Measurements from ENCODE around the gene DHX16. TPM values are rescaled to one million over a fixed set of nuclear protein-coding genes. Genes with fewer than 3 reads are reported as not detected.
A peak's percentile ranks its signal among the peaks of the same experiment; 100 is the strongest.

The DHX16 gene
- total and polyA plus RNA-seq, 4 donors: 12.8 to 34.0 (median 23.7) TPM

- Histone ChIP-seq H3K27me3 (ENCODE audit: control insufficient read depth in 1 of 2, insufficient read depth in 2 of 2, low read length in 1 of 2) (no peaks in the 10 kb centered on the region), H3K4me1 (ENCODE audit: control insufficient read depth in 1 of 2, insufficient read depth in 2 of 2, low read length in 2 of 2) (no peaks in the 10 kb centered on the region), H3K27ac (ENCODE audit: low read depth in 1 of 2, low read length in 2 of 2) (peak overlapping the region; percentile 37 to 84), H3K9me3 (ENCODE audit: control insufficient read depth, low read length) (no peaks in the 10 kb centered on the region), H3K36me3 (ENCODE audit: control insufficient read depth in 1 of 2, insufficient read depth in 2 of 2, low read length in 1 of 2) (peaks cover 0 to 3% of the 10 kb centered on the region in 2 donors), H3K4me3 (ENCODE audit: low read length in 2 of 2) (peak overlapping the region; percentile 31 to 82)
- ATAC-seq (ENCODE audit: low FRiP score) (no peak), DNase-seq (peak; percentile 79 to 90)
- WGBS, 2 donors: 4 to 5% methylated on average over 18 to 21 of the region's 21 CpGs
- intact Hi-C loops (cut with DNase I): loop anchor here in 1 of 2 donors (5.0 kb wide), 1 partner anchor 198 kb away; the partner anchor contains the start of gene DDR1
These were observed 11.8 kb upstream of the DHX16 start for GRCh38 chr6:30684386-30685156.

- DNase-seq (no peak), ATAC-seq (ENCODE audit: low FRiP score) (no peak)
- peak overlapping the region; percentile 31 to 82 for H3K4me3 ChIP-seq (ENCODE audit: low read length in 2 of 2)
- peak overlapping the region; percentile 37 to 84 for H3K27ac ChIP-seq (ENCODE audit: low read depth in 1 of 2, low read length in 2 of 2)
- intact Hi-C loops (cut with DNase I): loop anchor here in 1 of 2 donors (5.0 kb wide), 1 partner anchor 198 kb away; the partner anchor contains the start of gene DDR1
- peaks cover 0 to 2% of the 10 kb centered on the region in 2 donors for H3K4me1 ChIP-seq (ENCODE audit: control insufficient read depth in 1 of 2, insufficient read depth in 2 of 2, low read length in 2 of 2)
- 0 to 1% methylated on average over 2 of the region's 2 CpGs for WGBS, 2 donors
- H3K36me3 ChIP-seq (ENCODE audit: control insufficient read depth in 1 of 2, insufficient read depth in 2 of 2, low read length in 1 of 2): peaks cover 0 to 3% of the 10 kb centered on the region in 2 donors
- no peaks in the 10 kb centered on the region for H3K27me3 ChIP-seq (ENCODE audit: control insufficient read depth in 1 of 2, insufficient read depth in 2 of 2, low read length in 1 of 2)
- H3K9me3 ChIP-seq (ENCODE audit: control insufficient read depth, low read length): no peaks in the 10 kb centered on the region
These were observed 11.2 kb upstream of the DHX16 start for GRCh38 chr6:30683980-30684338.

GRCh38 chr6:30683183-30683979, 10.6 kb upstream of the DHX16 start:
- peaks cover 1 to 3% of the 10 kb centered on the region in 2 donors for H3K36me3 ChIP-seq (ENCODE audit: control insufficient read depth in 1 of 2, insufficient read depth in 2 of 2, low read length in 1 of 2)

GRCh38 chr6:30682143-30683117, 9.6 kb upstream of the DHX16 start:
- 1 to 2% methylated on average over 11 of the region's 11 CpGs for WGBS, 2 donors
- Histone ChIP-seq H3K27ac (ENCODE audit: low read depth in 1 of 2, low read length in 2 of 2) (peak overlapping the region; percentile 84 to 96), H3K4me1 (ENCODE audit: control insufficient read depth in 1 of 2, insufficient read depth in 2 of 2, low read length in 2 of 2) (peaks cover 0 to 2% of the 10 kb centered on the region in 2 donors), H3K36me3 (ENCODE audit: control insufficient read depth in 1 of 2, insufficient read depth in 2 of 2, low read length in 1 of 2) (peaks cover 1 to 3% of the 10 kb centered on the region in 2 donors), H3K9me3 (ENCODE audit: control insufficient read depth, low read length) (no peaks in the 10 kb centered on the region), H3K27me3 (ENCODE audit: control insufficient read depth in 1 of 2, insufficient read depth in 2 of 2, low read length in 1 of 2) (no peaks in the 10 kb centered on the region), H3K4me3 (ENCODE audit: low read length in 2 of 2) (peak overlapping the region; percentile 31 to 82)
- intact Hi-C loops (cut with DNase I): loop anchor here in 1 of 2 donors (1.0 to 5.0 kb wide), 3 partner anchors 35 to 200 kb away; partner anchors contain the start of genes DDR1 and MDC1
- DNase-seq (peak; percentile 92 to 94), ATAC-seq (ENCODE audit: low FRiP score) (peak; percentile 74)

More at GRCh38 chr6:30683183-30683979, 10.6 kb upstream of the DHX16 start:
- no peaks in the 10 kb centered on the region for H3K9me3 ChIP-seq (ENCODE audit: control insufficient read depth, low read length)
- H3K4me1 ChIP-seq (ENCODE audit: control insufficient read depth in 1 of 2, insufficient read depth in 2 of 2, low read length in 2 of 2): peaks cover 0 to 2% of the 10 kb centered on the region in 2 donors
- 2 to 4% methylated on average over 7 of the region's 7 CpGs for WGBS, 2 donors
- peak overlapping the region; percentile 31 to 82 for H3K4me3 ChIP-seq (ENCODE audit: low read length in 2 of 2)
- H3K27ac ChIP-seq (ENCODE audit: low read depth in 1 of 2, low read length in 2 of 2): peak overlapping the region; percentile 84 to 96
- no peaks in the 10 kb centered on the region for H3K27me3 ChIP-seq (ENCODE audit: control insufficient read depth in 1 of 2, insufficient read depth in 2 of 2, low read length in 1 of 2)
- ATAC-seq (ENCODE audit: low FRiP score): no peak
- intact Hi-C loops (cut with DNase I): loop anchor here in 1 of 2 donors (5.0 kb wide), 1 partner anchor 199 kb away; the partner anchor contains the start of gene DDR1
- DNase-seq: peak in 1 of 2 donors; percentile 56

GRCh38 chr6:30681766-30682142, 8.9 kb upstream of the DHX16 start:
- Histone ChIP-seq H3K4me3 (ENCODE audit: low read length in 2 of 2) (peak overlapping the region; percentile 17 to 28), H3K9me3 (ENCODE audit: control insufficient read depth, low read length) (no peaks in the 10 kb centered on the region), H3K27me3 (ENCODE audit: control insufficient read depth in 1 of 2, insufficient read depth in 2 of 2, low read length in 1 of 2) (no peaks in the 10 kb centered on the region), H3K36me3 (ENCODE audit: control insufficient read depth in 1 of 2, insufficient read depth in 2 of 2, low read length in 1 of 2) (peaks cover 3 to 4% of the 10 kb centered on the region in 2 donors), H3K4me1 (ENCODE audit: control insufficient read depth in 1 of 2, insufficient read depth in 2 of 2, low read length in 2 of 2) (peaks cover 0 to 2% of the 10 kb centered on the region in 2 donors), H3K27ac (ENCODE audit: low read depth in 1 of 2, low read length in 2 of 2) (peak overlapping the region; percentile 15 to 81)
- ATAC-seq (ENCODE audit: low FRiP score) (no peak), DNase-seq (no peak)
- WGBS, 2 donors: 2 to 4% methylated on average over 4 of the region's 4 CpGs
- intact Hi-C loops (cut with DNase I): loop anchor here in 1 of 2 donors (1.0 to 5.0 kb wide), 3 partner anchors 36 to 201 kb away; partner anchors contain the start of genes DDR1 and MDC1

- intact Hi-C loops (cut with DNase I): loop anchor here (1.0 to 10.0 kb wide), 3 partner anchors 42 to 202 kb away; partner anchors contain the start of gene DDR1 (in 1 of the 2)
- Histone ChIP-seq H3K4me3 (ENCODE audit: low read length in 2 of 2) (no peak overlapping the region), H3K4me1 (ENCODE audit: control insufficient read depth in 1 of 2, insufficient read depth in 2 of 2, low read length in 2 of 2) (peaks cover 0 to 2% of the 10 kb centered on the region in 2 donors), H3K36me3 (ENCODE audit: control insufficient read depth in 1 of 2, insufficient read depth in 2 of 2, low read length in 1 of 2) (peaks cover 3 to 5% of the 10 kb centered on the region in 2 donors), H3K9me3 (ENCODE audit: control insufficient read depth, low read length) (no peaks in the 10 kb centered on the region), H3K27ac (ENCODE audit: low read depth in 1 of 2, low read length in 2 of 2) (peak overlapping the region; percentile 44 to 45), H3K27me3 (ENCODE audit: control insufficient read depth in 1 of 2, insufficient read depth in 2 of 2, low read length in 1 of 2) (no peaks in the 10 kb centered on the region)
- peak in 1 of 2 donors; percentile 19 for DNase-seq
- 49 to 51% methylated on average over 7 of the region's 7 CpGs for WGBS, 2 donors
- ATAC-seq (ENCODE audit: low FRiP score): no peak
These were observed 7.1 kb upstream of the DHX16 start for GRCh38 chr6:30679765-30680535.

- H3K36me3 ChIP-seq (ENCODE audit: control insufficient read depth in 1 of 2, insufficient read depth in 2 of 2, low read length in 1 of 2): peaks cover 3 to 5% of the 10 kb centered on the region in 2 donors
- peak overlapping the region; percentile 45 to 49 for H3K27ac ChIP-seq (ENCODE audit: low read depth in 1 of 2, low read length in 2 of 2)
- H3K27me3 ChIP-seq (ENCODE audit: control insufficient read depth in 1 of 2, insufficient read depth in 2 of 2, low read length in 1 of 2): no peaks in the 10 kb centered on the region
- intact Hi-C loops (cut with DNase I): loop anchor here in 1 of 2 donors (1.0 to 10.0 kb wide), 2 partner anchors 43 to 196 kb away; no protein-coding TSS in a partner anchor
- WGBS, 2 donors: 10% methylated on average over 27 to 31 of the region's 31 CpGs
- ATAC-seq (ENCODE audit: low FRiP score): peak; percentile 89
- peak; percentile 91 to 96 for DNase-seq
- H3K9me3 ChIP-seq (ENCODE audit: control insufficient read depth, low read length): no peaks in the 10 kb centered on the region
- peaks cover 0 to 2% of the 10 kb centered on the region in 2 donors for H3K4me1 ChIP-seq (ENCODE audit: control insufficient read depth in 1 of 2, insufficient read depth in 2 of 2, low read length in 2 of 2)
- no peak overlapping the region for H3K4me3 ChIP-seq (ENCODE audit: low read length in 2 of 2)
These were observed 6.3 kb upstream of the DHX16 start for GRCh38 chr6:30678964-30679726.

Measured in aorta (tissue), 5 donors.